GM23338 (cell line): ENCODE results near the gene FOLR1. TPM values are rescaled to one million over a fixed set of nuclear protein-coding genes. Genes with fewer than 3 reads are reported as not detected.

Experiments
- ATAC-seq: fragments of 200-7000 bp; cut with Tn5 transposase; 3 replicates; pipeline ENCODE4 v1.9.1; 2020
- DNase-seq: peaks from one replicate; pipeline ENCODE4 v3.0.0-alpha.2; 2015; ENCODE audit warnings: low spot score
- H2AFZ ChIP-seq: fragments of 200-600 bp; sonication (generic); 2 replicates; pipeline ENCODE4 v1.8.0; 2016; ENCODE audit warnings: antibody characterized with exemption, mild to moderate bottlenecking, moderate library complexity
- H3F3A ChIP-seq: fragments of 200-600 bp; sonication (generic); replicated peaks from 2 replicates; pipeline ENCODE4 v1.8.0; 2017; ENCODE audit warnings: antibody characterized with exemption, mixed run types, low read depth
- H3K27ac ChIP-seq: fragments of 200-600 bp; sonication (generic); 2 replicates; pipeline ENCODE4 v1.6.1; 2016; ENCODE audit warnings: low read depth
- H3K27me3 ChIP-seq: fragments of 200-600 bp; sonication (generic); 2 replicates; pipeline ENCODE4 v1.8.0; 2016; ENCODE audit warnings: mild to moderate bottlenecking, mixed run types, moderate library complexity; ENCODE audit not compliant: insufficient read depth
- H3K36me3 ChIP-seq: fragments of 200-600 bp; sonication (generic); 2 replicates; pipeline ENCODE4 v1.8.0; 2016; ENCODE audit warnings: mild to moderate bottlenecking; ENCODE audit not compliant: insufficient read depth
- H3K4me1 ChIP-seq: fragments of 200-600 bp; sonication (generic); 2 replicates; pipeline ENCODE4 v1.8.0; 2016; ENCODE audit warnings: mild to moderate bottlenecking, moderate library complexity; ENCODE audit not compliant: insufficient read depth
- H3K4me2 ChIP-seq: fragments of 200-600 bp; sonication (generic); 2 replicates; pipeline ENCODE4 v1.7.1; 2017; ENCODE audit warnings: mixed run types
- H3K4me3 ChIP-seq: fragments of 200-600 bp; sonication (generic); 2 replicates; pipeline ENCODE4 v1.6.1; 2016; ENCODE audit warnings: mixed run types
- H3K79me2 ChIP-seq: fragments of 200-600 bp; sonication (generic); replicated peaks from 2 replicates; pipeline ENCODE4 v1.8.0; 2017; ENCODE audit warnings: mild to moderate bottlenecking; ENCODE audit not compliant: insufficient read depth
- H3K9me2 ChIP-seq: fragments of 200-600 bp; sonication (generic); 2 replicates; pipeline ENCODE4 v1.8.0; 2017; ENCODE audit not compliant: insufficient read depth
- H4K20me1 ChIP-seq: fragments of 200-600 bp; sonication (generic); replicated peaks from 2 replicates; pipeline ENCODE4 v1.8.0; 2017; ENCODE audit warnings: mild to moderate bottlenecking; ENCODE audit not compliant: insufficient read depth
- H3K27ac Mint-ChIP-seq: 2 replicates; pipeline ENCODE4 v1.8.0; 2020; ENCODE audit warnings: inconsistent platforms, mild to moderate bottlenecking, moderate library complexity, mixed read lengths
- H3K27me3 Mint-ChIP-seq: 3 replicates; pipeline ENCODE4 v1.8.0; 2022; ENCODE audit warnings: low read depth, mild to moderate bottlenecking, moderate library complexity, mixed read lengths, inconsistent platforms; ENCODE audit not compliant: insufficient read depth, poor library complexity
- H3K36me3 Mint-ChIP-seq: 3 replicates; pipeline ENCODE4 v1.8.0; 2021; ENCODE audit warnings: low read depth, mild to moderate bottlenecking, inconsistent platforms, moderate library complexity, mixed read lengths
- H3K4me1 Mint-ChIP-seq: 3 replicates; pipeline ENCODE4 v1.8.0; 2020; ENCODE audit warnings: mild to moderate bottlenecking, inconsistent platforms, mixed read lengths
- H3K4me3 Mint-ChIP-seq: 3 replicates; pipeline ENCODE4 v1.8.0; 2021; ENCODE audit warnings: moderate library complexity, mild to moderate bottlenecking, inconsistent platforms, mixed read lengths
- H3K9me3 Mint-ChIP-seq: 3 replicates; pipeline ENCODE4 v1.8.0; 2020; ENCODE audit warnings: moderate library complexity, mild to moderate bottlenecking, inconsistent platforms, mixed read lengths
- CREB1 ChIP-seq: fragments of 250-450 bp; sonication (Bioruptor Pico); IDR thresholded peaks from 2 replicates; pipeline ENCODE4 v1.5.0; 2020; ENCODE audit warnings: low read depth, mild to moderate bottlenecking, moderate library complexity
- EZH2 ChIP-seq: fragments of 200-600 bp; sonication (generic); IDR thresholded peaks from one replicate; pipeline ENCODE4 v1.8.0; 2017; ENCODE audit warnings: antibody characterized with exemption, mild to moderate bottlenecking, low read depth; ENCODE audit not compliant: unreplicated experiment
- EZH2phosphoT487 ChIP-seq: fragments of 200-600 bp; sonication (generic); IDR thresholded peaks from one replicate; pipeline ENCODE4 v1.8.1; 2018; ENCODE audit warnings: antibody characterized with exemption; ENCODE audit not compliant: unreplicated experiment
- JUNB ChIP-seq: IDR thresholded peaks from one replicate; pipeline ENCODE4 v1.6.1; 2016; ENCODE audit warnings: antibody characterized with exemption; ENCODE audit not compliant: unreplicated experiment
- NANOG ChIP-seq: IDR thresholded peaks from 2 replicates; pipeline ENCODE4 v1.6.1; 2016; ENCODE audit warnings: antibody characterized with exemption, borderline replicate concordance
- POLR2AphosphoS5 ChIP-seq: IDR thresholded peaks from 2 replicates; pipeline ENCODE4 v1.6.1; 2016; ENCODE audit warnings: antibody characterized with exemption, low read depth
- STAT1 ChIP-seq: IDR thresholded peaks from one replicate; pipeline ENCODE4 v1.6.1; 2016; ENCODE audit warnings: antibody characterized with exemption; ENCODE audit not compliant: unreplicated experiment
- ZNF114 ChIP-seq: fragments of 250-450 bp; sonication (Bioruptor Pico); IDR thresholded peaks from 2 replicates; pipeline ENCODE4 v1.5.0; 2020; ENCODE audit warnings: mild to moderate bottlenecking, moderate library complexity
- ZNF331 ChIP-seq: fragments of 250-450 bp; sonication (Bioruptor Pico); IDR thresholded peaks from 2 replicates; pipeline ENCODE4 v1.5.0; 2020; ENCODE audit warnings: low read depth, mild to moderate bottlenecking, moderate library complexity
- polyA plus RNA-seq: library from polyadenylated mRNA; unstranded; fragments of >200 nt; fragmentation: Nextera tagmentation; extraction: Ambion mirVana; gene quantifications from 2 replicates; pipeline ENCODE4 v1.2.1, GENCODE V29; 2016
- total RNA-seq: library from RNA; depleted of rRNA; stranded (reverse); fragments of >200 nt; shearing (Covaris generic); gene quantifications from 2 replicates; pipeline ENCODE4 v1.2.3, GENCODE V29; 2014
- TF ChIP-seq, protein P1 (sequence below): fragments of 250-450 bp; sonication (Bioruptor Pico); IDR thresholded peaks from 2 replicates; pipeline ENCODE4 v1.5.0; 2020; ENCODE audit warnings: mild to moderate bottlenecking, moderate library complexity
- TF ChIP-seq, protein P2 (sequence below): IDR thresholded peaks from 2 replicates; pipeline ENCODE4 v1.6.1; 2016; ENCODE audit warnings: antibody characterized with exemption
- TF ChIP-seq, protein P3 (sequence below), 2 experiments: fragments of 200-600 bp in 1 of 2; sonication (generic) in 1 of 2; conservative IDR thresholded peaks; 2 replicates each; pipeline versions ENCODE4 v1.5.1 to v1.6.1; 2016 to 2017; ENCODE audit warnings: antibody characterized with exemption in 2 of 2, low read depth in 2 of 2, mild to moderate bottlenecking in 2 of 2, moderate library complexity in 1 of 2

The FOLR1 gene
- total and polyA plus RNA-seq, 2 experiments from 2014 or later: 0.42 TPM; not detected in 1

DNA sequence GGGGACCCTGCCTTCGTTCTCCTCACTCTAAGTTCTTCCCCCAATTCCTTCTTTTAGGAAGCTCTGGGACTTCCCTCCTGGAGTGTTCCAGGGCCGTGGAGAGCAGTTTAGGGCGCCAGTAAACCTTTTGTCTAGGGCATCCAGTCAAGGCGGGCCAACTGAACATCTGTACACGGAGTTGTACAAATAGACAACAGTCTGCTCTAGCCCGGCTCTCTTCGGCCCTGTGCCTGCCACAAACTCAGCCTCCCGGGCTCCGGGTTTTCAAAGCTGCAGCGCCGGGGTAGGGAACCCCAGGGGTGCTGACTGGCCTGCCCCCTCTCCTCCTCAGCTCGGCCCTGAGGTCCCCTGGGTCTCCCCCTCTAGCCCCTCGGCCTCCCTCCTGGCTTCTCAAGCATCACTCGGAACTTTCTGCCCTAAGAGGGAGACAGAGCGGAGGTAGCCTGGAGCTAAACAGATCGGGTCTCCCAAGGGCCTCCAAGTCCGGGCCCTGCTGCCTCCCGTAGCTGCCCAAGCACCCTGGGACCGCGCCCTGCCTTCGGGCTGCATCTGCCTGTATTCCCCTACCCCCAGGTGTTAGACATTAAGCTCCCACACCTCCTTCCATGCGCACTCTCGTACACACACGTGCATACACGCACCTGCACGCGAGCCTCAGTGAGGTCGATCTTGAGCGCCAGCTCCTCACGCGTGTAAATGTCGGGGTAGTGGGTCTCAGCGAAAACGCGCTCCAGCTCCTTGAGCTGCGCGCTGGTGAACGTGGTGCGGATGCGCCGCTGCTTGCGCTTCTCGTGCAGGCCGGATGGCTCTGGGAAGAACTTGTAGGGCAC, 48.7 kb downstream of the FOLR1 start (continued):
- TF ChIP-seq, protein P1, sequence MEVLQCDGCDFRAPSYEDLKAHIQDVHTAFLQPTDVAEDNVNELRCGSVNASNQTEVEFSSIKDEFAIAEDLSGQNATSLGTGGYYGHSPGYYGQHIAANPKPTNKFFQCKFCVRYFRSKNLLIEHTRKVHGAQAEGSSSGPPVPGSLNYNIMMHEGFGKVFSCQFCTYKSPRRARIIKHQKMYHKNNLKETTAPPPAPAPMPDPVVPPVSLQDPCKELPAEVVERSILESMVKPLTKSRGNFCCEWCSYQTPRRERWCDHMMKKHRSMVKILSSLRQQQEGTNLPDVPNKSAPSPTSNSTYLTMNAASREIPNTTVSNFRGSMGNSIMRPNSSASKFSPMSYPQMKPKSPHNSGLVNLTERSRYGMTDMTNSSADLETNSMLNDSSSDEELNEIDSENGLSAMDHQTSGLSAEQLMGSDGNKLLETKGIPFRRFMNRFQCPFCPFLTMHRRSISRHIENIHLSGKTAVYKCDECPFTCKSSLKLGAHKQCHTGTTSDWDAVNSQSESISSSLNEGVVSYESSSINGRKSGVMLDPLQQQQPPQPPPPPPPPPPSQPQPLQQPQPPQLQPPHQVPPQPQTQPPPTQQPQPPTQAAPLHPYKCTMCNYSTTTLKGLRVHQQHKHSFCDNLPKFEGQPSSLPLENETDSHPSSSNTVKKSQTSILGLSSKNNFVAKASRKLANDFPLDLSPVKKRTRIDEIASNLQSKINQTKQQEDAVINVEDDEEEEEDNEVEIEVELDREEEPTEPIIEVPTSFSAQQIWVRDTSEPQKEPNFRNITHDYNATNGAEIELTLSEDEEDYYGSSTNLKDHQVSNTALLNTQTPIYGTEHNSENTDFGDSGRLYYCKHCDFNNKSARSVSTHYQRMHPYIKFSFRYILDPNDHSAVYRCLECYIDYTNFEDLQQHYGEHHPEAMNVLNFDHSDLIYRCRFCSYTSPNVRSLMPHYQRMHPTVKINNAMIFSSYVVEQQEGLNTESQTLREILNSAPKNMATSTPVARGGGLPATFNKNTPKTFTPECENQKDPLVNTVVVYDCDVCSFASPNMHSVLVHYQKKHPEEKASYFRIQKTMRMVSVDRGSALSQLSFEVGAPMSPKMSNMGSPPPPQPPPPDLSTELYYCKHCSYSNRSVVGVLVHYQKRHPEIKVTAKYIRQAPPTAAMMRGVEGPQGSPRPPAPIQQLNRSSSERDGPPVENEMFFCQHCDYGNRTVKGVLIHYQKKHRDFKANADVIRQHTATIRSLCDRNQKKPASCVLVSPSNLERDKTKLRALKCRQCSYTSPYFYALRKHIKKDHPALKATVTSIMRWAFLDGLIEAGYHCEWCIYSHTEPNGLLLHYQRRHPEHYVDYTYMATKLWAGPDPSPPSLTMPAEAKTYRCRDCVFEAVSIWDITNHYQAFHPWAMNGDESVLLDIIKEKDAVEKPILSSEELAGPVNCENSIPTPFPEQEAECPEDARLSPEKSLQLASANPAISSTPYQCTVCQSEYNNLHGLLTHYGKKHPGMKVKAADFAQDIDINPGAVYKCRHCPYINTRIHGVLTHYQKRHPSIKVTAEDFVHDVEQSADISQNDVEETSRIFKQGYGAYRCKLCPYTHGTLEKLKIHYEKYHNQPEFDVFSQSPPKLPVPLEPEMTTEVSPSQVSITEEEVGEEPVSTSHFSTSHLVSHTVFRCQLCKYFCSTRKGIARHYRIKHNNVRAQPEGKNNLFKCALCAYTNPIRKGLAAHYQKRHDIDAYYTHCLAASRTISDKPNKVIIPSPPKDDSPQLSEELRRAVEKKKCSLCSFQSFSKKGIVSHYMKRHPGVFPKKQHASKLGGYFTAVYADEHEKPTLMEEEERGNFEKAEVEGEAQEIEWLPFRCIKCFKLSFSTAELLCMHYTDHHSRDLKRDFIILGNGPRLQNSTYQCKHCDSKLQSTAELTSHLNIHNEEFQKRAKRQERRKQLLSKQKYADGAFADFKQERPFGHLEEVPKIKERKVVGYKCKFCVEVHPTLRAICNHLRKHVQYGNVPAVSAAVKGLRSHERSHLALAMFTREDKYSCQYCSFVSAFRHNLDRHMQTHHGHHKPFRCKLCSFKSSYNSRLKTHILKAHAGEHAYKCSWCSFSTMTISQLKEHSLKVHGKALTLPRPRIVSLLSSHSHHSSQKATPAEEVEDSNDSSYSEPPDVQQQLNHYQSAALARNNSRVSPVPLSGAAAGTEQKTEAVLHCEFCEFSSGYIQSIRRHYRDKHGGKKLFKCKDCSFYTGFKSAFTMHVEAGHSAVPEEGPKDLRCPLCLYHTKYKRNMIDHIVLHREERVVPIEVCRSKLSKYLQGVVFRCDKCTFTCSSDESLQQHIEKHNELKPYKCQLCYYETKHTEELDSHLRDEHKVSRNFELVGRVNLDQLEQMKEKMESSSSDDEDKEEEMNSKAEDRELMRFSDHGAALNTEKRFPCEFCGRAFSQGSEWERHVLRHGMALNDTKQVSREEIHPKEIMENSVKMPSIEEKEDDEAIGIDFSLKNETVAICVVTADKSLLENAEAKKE (CRISPR knock-in tag): no peak

DNA sequence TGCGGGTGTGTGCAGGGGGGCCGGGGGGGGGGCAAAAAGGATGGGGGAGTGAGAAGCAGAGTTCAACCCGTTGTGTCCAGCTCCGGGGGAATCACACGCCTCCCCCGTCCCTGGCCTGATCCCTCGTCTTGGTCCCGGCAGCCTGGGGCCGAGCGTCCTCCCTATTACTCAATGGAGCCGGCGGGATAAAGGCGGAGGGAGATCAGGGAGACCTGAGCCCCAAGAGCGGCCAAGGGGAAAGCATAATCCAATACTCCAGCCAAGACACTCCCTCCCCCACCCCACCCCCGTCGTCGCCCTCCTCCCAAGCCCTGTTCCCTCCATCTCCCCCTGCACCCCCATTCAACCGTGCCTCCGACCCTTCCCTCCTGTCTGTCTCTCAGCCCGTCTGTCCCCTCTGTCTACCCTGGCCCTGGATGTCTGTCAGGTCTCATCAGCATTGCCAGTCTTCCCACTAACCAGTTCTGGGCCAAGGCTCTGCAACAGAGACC, 49.4 kb downstream of the FOLR1 start:
- no peak overlapping the region for H3K27ac Mint-ChIP-seq
- peaks cover 4% of the 10 kb centered on the region; the same call in 2 of the 3 replicates for H3K9me3 Mint-ChIP-seq
- H3F3A ChIP-seq: 0 out of 2 replicates have a peak, but pooled peaks cover 9% of the 10 kb centered on the region
- no peak overlapping the region for H2AFZ ChIP-seq
- H3K36me3 ChIP-seq: no peaks in the 10 kb centered on the region
- peaks cover 10% of the 10 kb centered on the region for H4K20me1 ChIP-seq
- H3K4me2 ChIP-seq: peak overlapping the region; percentile 94
- peak overlapping the region; percentile 71 for H3K4me3 Mint-ChIP-seq
- ATAC-seq (no peak), DNase-seq (peak; percentile 52)
- peaks cover 43% of the 10 kb centered on the region for H3K4me1 Mint-ChIP-seq
- no peaks in the 10 kb centered on the region for H3K9me2 ChIP-seq
- H3K36me3 Mint-ChIP-seq: peaks cover 15% of the 10 kb centered on the region
- H3K4me3 ChIP-seq: peak overlapping the region; percentile 60; the same call in 1 of the 2 replicates
- no peak overlapping the region for H3K27ac ChIP-seq
- H3K27me3 Mint-ChIP-seq: peaks cover 54% of the 10 kb centered on the region
- H3K4me1 ChIP-seq: peaks cover 35% of the 10 kb centered on the region
- H3K79me2 ChIP-seq: no peaks in the 10 kb centered on the region
- peaks cover 81% of the 10 kb centered on the region for H3K27me3 ChIP-seq
- TF ChIP-seq CREB1 (no peak), EZH2 (no peak), POLR2AphosphoS5 (no peak), NANOG (no peak), EZH2phosphoT487 (no peak), JUNB (no peak), ZNF114 (CRISPR knock-in tag) (no peak), STAT1 (no peak), ZNF331 (no peak)
- TF ChIP-seq, protein P2, sequence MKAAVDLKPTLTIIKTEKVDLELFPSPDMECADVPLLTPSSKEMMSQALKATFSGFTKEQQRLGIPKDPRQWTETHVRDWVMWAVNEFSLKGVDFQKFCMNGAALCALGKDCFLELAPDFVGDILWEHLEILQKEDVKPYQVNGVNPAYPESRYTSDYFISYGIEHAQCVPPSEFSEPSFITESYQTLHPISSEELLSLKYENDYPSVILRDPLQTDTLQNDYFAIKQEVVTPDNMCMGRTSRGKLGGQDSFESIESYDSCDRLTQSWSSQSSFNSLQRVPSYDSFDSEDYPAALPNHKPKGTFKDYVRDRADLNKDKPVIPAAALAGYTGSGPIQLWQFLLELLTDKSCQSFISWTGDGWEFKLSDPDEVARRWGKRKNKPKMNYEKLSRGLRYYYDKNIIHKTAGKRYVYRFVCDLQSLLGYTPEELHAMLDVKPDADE: no peak
- TF ChIP-seq, protein P3, sequence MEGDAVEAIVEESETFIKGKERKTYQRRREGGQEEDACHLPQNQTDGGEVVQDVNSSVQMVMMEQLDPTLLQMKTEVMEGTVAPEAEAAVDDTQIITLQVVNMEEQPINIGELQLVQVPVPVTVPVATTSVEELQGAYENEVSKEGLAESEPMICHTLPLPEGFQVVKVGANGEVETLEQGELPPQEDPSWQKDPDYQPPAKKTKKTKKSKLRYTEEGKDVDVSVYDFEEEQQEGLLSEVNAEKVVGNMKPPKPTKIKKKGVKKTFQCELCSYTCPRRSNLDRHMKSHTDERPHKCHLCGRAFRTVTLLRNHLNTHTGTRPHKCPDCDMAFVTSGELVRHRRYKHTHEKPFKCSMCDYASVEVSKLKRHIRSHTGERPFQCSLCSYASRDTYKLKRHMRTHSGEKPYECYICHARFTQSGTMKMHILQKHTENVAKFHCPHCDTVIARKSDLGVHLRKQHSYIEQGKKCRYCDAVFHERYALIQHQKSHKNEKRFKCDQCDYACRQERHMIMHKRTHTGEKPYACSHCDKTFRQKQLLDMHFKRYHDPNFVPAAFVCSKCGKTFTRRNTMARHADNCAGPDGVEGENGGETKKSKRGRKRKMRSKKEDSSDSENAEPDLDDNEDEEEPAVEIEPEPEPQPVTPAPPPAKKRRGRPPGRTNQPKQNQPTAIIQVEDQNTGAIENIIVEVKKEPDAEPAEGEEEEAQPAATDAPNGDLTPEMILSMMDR (conservative IDR thresholded peaks at IDR 0.05; ENCODE audit: low read depth in 2 of 2): no peak
